CD4-positive, CD25-positive, alpha-beta regulatory T cell (primary cell): ENCODE data around the gene NTF4. TPM values are rescaled to one million over a fixed set of nuclear protein-coding genes. Genes with fewer than 3 reads are reported as not detected.

Experiments used
- ATAC-seq, 2 donors: fragments of 150-1000 bp; cut with Tn5 transposase; one replicate each; pipeline ENCODE4 v1.10.0; 2021; ENCODE audit warnings: low read depth in 2 of 2, moderate number of reproducible peaks in 2 of 2, moderate library complexity in 1 of 2
- DNase-seq, 3 donors: peaks; one replicate each; pipeline versions ENCODE4 v3.0.0 to v3.0.0-alpha.2; 2012 to 2022; ENCODE audit warnings: mixed read lengths in 1 of 3
- H3K27ac ChIP-seq: one replicate; pipeline ENCODE4 v1.7.0; 2013; ENCODE audit warnings: mild to moderate bottlenecking, low read length; ENCODE audit not compliant: insufficient read depth, poor library complexity, severe bottlenecking
- H3K27me3 ChIP-seq: one replicate; pipeline ENCODE4 v1.7.0; 2013; ENCODE audit warnings: low read length; ENCODE audit not compliant: control insufficient read depth, insufficient read depth
- H3K36me3 ChIP-seq: one replicate; pipeline ENCODE4 v1.7.0; 2013; ENCODE audit warnings: mild to moderate bottlenecking, low read length, moderate library complexity; ENCODE audit not compliant: control insufficient read depth, insufficient read depth
- H3K4me1 ChIP-seq: 2 replicates; pipeline ENCODE4 v1.7.0; 2013; ENCODE audit warnings: mild to moderate bottlenecking, low read length; ENCODE audit not compliant: insufficient read depth, control insufficient read depth, poor library complexity, severe bottlenecking
- H3K4me3 ChIP-seq: one replicate; pipeline ENCODE4 v1.7.0; 2013; ENCODE audit warnings: low read depth, mild to moderate bottlenecking, low read length, moderate library complexity
- H3K9me3 ChIP-seq, 2 experiments: 1 replicate in 1 of 2; 2 replicates in 1 of 2; pipeline ENCODE4 v1.7.0; 2013; ENCODE audit warnings: low read length in 2 of 2, mild to moderate bottlenecking in 1 of 2, moderate library complexity in 1 of 2; ENCODE audit not compliant: control insufficient read depth in 2 of 2
- H3K27ac Mint-ChIP-seq, 3 donors: one replicate each; pipeline ENCODE4 v1.8.0; 2020 to 2022; ENCODE audit warnings: mild to moderate bottlenecking in 3 of 3, mixed read lengths in 3 of 3, moderate library complexity in 2 of 3
- H3K27me3 Mint-ChIP-seq: one replicate; pipeline ENCODE4 v1.8.0; 2022; ENCODE audit warnings: mild to moderate bottlenecking, mixed read lengths
- H3K36me3 Mint-ChIP-seq: one replicate; pipeline ENCODE4 v1.8.0; 2020; ENCODE audit warnings: mixed read lengths
- H3K4me1 Mint-ChIP-seq, 4 donors: one replicate each; pipeline ENCODE4 v1.8.0; 2020 to 2022; ENCODE audit warnings: mixed read lengths in 4 of 4, mild to moderate bottlenecking in 1 of 4
- H3K4me3 Mint-ChIP-seq, 4 donors: one replicate each; pipeline ENCODE4 v1.8.0; 2020 to 2022; ENCODE audit warnings: mild to moderate bottlenecking in 4 of 4, mixed read lengths in 4 of 4, moderate library complexity in 3 of 4
- H3K9me3 Mint-ChIP-seq, 7 donors: one replicate each; pipeline ENCODE4 v1.8.0; 2020 to 2022; ENCODE audit warnings: mixed read lengths in 7 of 7, mild to moderate bottlenecking in 3 of 7, moderate library complexity in 2 of 7
- polyA plus RNA-seq, 4 donors: library from polyadenylated mRNA; unstranded; fragments of 300-500 nt; fragmentation: Illumina TruSeq; gene quantifications; one replicate each; pipeline ENCODE4 v1.2.3, GENCODE V29; 2021
- total RNA-seq: library from RNA; stranded (reverse); gene quantifications from one replicate; pipeline ENCODE4 v1.2.3, GENCODE V29; 2022

NTF4 gene
- total and polyA plus RNA-seq, 5 donors from 2014 or later: not detected

- H3K4me1 Mint-ChIP-seq: peaks cover 7 to 39% (median 15%) of the 10 kb centered on the region in 4 donors
- no peaks in the 10 kb centered on the region for H3K36me3 ChIP-seq
Observed at GRCh38 chr19:49017041-49017665, 47.5 kb downstream of the NTF4 start, which contains the start of gene LHB. LHB (minus strand) TSS chr19:49017091; CDS start chr19:49017081, 10 bp downstream.

GRCh38 chr19:49016067-49016839 is 48.4 kb downstream of the NTF4 start:
- H3K36me3 Mint-ChIP-seq: peaks cover 3% of the 10 kb centered on the region
- H3K4me3 Mint-ChIP-seq: peak overlapping the region; percentile 44 to 70 (median 65)
- no peak for DNase-seq

More at GRCh38 chr19:49017041-49017665, 47.5 kb downstream of the NTF4 start, which contains the start of gene LHB:
- no peak for ATAC-seq
- H3K4me1 ChIP-seq: peaks cover 31% of the 10 kb centered on the region
- Mint-ChIP-seq H3K27ac (peak within 1 kb of the TSS in 2 of 3 donors; percentile 12 to 59), H3K4me3 (peak within 1 kb of the TSS; percentile 80 to 92 (median 87)), H3K27me3 (peaks cover 10% of the 10 kb centered on the region), H3K9me3 (peaks cover 0 to 1% (median 0%) of the 10 kb centered on the region in 7 donors), H3K36me3 (peaks cover 3% of the 10 kb centered on the region)
- no peak within 1 kb of the TSS for H3K4me3 ChIP-seq
- peak within 1 kb of the TSS; percentile 49 for H3K27ac ChIP-seq
- no peaks in the 10 kb centered on the region for H3K27me3 ChIP-seq
- H3K9me3 ChIP-seq: no peaks in the 10 kb centered on the region
- DNase-seq: no peak

GRCh38 chr19:49014870-49015255 is 49.8 kb downstream of the NTF4 start:
- H3K4me3 ChIP-seq: no peak overlapping the region
- H3K4me1 ChIP-seq: peaks cover 26% of the 10 kb centered on the region
- no peaks in the 10 kb centered on the region for H3K9me3 ChIP-seq
- Mint-ChIP-seq H3K36me3 (peaks cover 3% of the 10 kb centered on the region), H3K4me1 (peaks cover 0 to 22% (median 7%) of the 10 kb centered on the region in 4 donors), H3K27me3 (peaks cover 5% of the 10 kb centered on the region), H3K9me3 (no peaks in the 10 kb centered on the region), H3K27ac (no peak overlapping the region), H3K4me3 (peak overlapping the region in 1 of 4 donors; percentile 44)
- H3K27me3 ChIP-seq: no peaks in the 10 kb centered on the region
- no peak for DNase-seq
- H3K36me3 ChIP-seq: peaks cover 2% of the 10 kb centered on the region
- no peak for ATAC-seq
- H3K27ac ChIP-seq: no peak overlapping the region

More at GRCh38 chr19:49016067-49016839, 48.4 kb downstream of the NTF4 start:
- no peak for ATAC-seq
- Histone ChIP-seq H3K36me3 (peaks cover under 1% of the 10 kb centered on the region), H3K9me3 (no peaks in the 10 kb centered on the region), H3K27me3 (no peaks in the 10 kb centered on the region), H3K4me3 (no peak overlapping the region), H3K27ac (no peak overlapping the region), H3K4me1 (peaks cover 31% of the 10 kb centered on the region)
- H3K27ac Mint-ChIP-seq: no peak overlapping the region
- peaks cover 9% of the 10 kb centered on the region for H3K27me3 Mint-ChIP-seq
- peaks cover 6 to 35% (median 12%) of the 10 kb centered on the region in 4 donors for H3K4me1 Mint-ChIP-seq
- no peaks in the 10 kb centered on the region for H3K9me3 Mint-ChIP-seq

GRCh38 chr19:49014123-49014869 is 50.3 kb downstream of the NTF4 start:
- peaks cover 3% of the 10 kb centered on the region for H3K27me3 Mint-ChIP-seq
- Histone ChIP-seq H3K27me3 (no peaks in the 10 kb centered on the region), H3K27ac (no peak overlapping the region), H3K9me3 (no peaks in the 10 kb centered on the region), H3K4me1 (peaks cover 21% of the 10 kb centered on the region), H3K36me3 (peaks cover 6% of the 10 kb centered on the region), H3K4me3 (no peak overlapping the region)
- H3K9me3 Mint-ChIP-seq: no peaks in the 10 kb centered on the region
- DNase-seq (no peak), ATAC-seq (no peak)
- peaks cover 0 to 18% (median 5%) of the 10 kb centered on the region in 4 donors for H3K4me1 Mint-ChIP-seq
- peak overlapping the region in 1 of 4 donors; percentile 42 for H3K4me3 Mint-ChIP-seq
- H3K27ac Mint-ChIP-seq: no peak overlapping the region
- H3K36me3 Mint-ChIP-seq: peaks cover 3% of the 10 kb centered on the region

GRCh38 chr19:49011194-49011593 is 53.4 kb downstream of the NTF4 start:
- DNase-seq: no peak
- H3K36me3 ChIP-seq: peaks cover 15% of the 10 kb centered on the region
- H3K27ac Mint-ChIP-seq: no peak overlapping the region
- no peaks in the 10 kb centered on the region for H3K27me3 Mint-ChIP-seq
- peaks cover 9% of the 10 kb centered on the region for H3K36me3 Mint-ChIP-seq
- H3K4me1 Mint-ChIP-seq: peaks cover 0 to 2% (median 0%) of the 10 kb centered on the region in 4 donors
- ATAC-seq: no peak
- no peak overlapping the region for H3K4me3 ChIP-seq
- no peaks in the 10 kb centered on the region for H3K9me3 ChIP-seq
- H3K27ac ChIP-seq: no peak overlapping the region
- no peaks in the 10 kb centered on the region for H3K27me3 ChIP-seq
- no peaks in the 10 kb centered on the region for H3K4me1 ChIP-seq
- H3K9me3 Mint-ChIP-seq: no peaks in the 10 kb centered on the region
- no peak overlapping the region for H3K4me3 Mint-ChIP-seq

Other genes with a start within 250 kb of the NTF4 start
- gene HSD17B14, start 228.3 kb downstream of the NTF4 start, total RNA-seq: 0.49 TPM
- 1 to 10 TPM in 1 of 4 donors, under 1 TPM in 3; 0.29 to 2.0 (median 0.61) TPM for gene HSD17B14, start 228.3 kb downstream of the NTF4 start, polyA plus RNA-seq
- gene PLEKHA4, start 196.2 kb downstream of the NTF4 start, total RNA-seq: 2.8 TPM
- gene PLEKHA4, start 196.2 kb downstream of the NTF4 start, polyA plus RNA-seq: 1 to 10 TPM in 3 of 4 donors, under 1 TPM in 1; 0.84 to 4.6 (median 1.7) TPM
- 840 TPM for gene PPP1R15A, start 192.4 kb downstream of the NTF4 start, total RNA-seq
- gene PPP1R15A, start 192.4 kb downstream of the NTF4 start, polyA plus RNA-seq: 10 to 100 TPM; 39.1 to 65.6 (median 52.4) TPM
- not detected for gene TULP2, start 166.1 kb downstream of the NTF4 start, total RNA-seq
- gene TULP2, start 166.1 kb downstream of the NTF4 start, polyA plus RNA-seq: not detected
- gene NUCB1, start 164.5 kb downstream of the NTF4 start, total RNA-seq: 133 TPM
- 10 to 100 TPM; 72.8 to 99.3 (median 86.4) TPM for gene NUCB1, start 164.5 kb downstream of the NTF4 start, polyA plus RNA-seq
- not detected for gene DHDH, start 131.1 kb downstream of the NTF4 start, total RNA-seq
- gene DHDH, start 131.1 kb downstream of the NTF4 start, polyA plus RNA-seq: 1 to 10 TPM in 2 of 4 donors, under 1 TPM in 2; 0.68 to 2.4 (median 1.1) TPM
- gene BAX, start 109.9 kb downstream of the NTF4 start, total RNA-seq: 92.8 TPM
- 10 to 100 TPM; 47.9 to 73.1 (median 61.1) TPM for gene BAX, start 109.9 kb downstream of the NTF4 start, polyA plus RNA-seq
- 575 TPM for gene FTL, start 99.5 kb downstream of the NTF4 start, total RNA-seq
- 1,000 to 10,000 TPM; 4,061 to 5,675 (median 4,823) TPM for gene FTL, start 99.5 kb downstream of the NTF4 start, polyA plus RNA-seq
- gene GYS1, start 71.5 kb downstream of the NTF4 start, total RNA-seq: 37.1 TPM
- 10 to 100 TPM; 24.5 to 28.8 (median 26.2) TPM for gene GYS1, start 71.5 kb downstream of the NTF4 start, polyA plus RNA-seq
- 18.5 TPM for gene RUVBL2, start 70.9 kb downstream of the NTF4 start, total RNA-seq
- gene RUVBL2, start 70.9 kb downstream of the NTF4 start, polyA plus RNA-seq: 10 to 100 TPM; 49.1 to 60.2 (median 52.9) TPM
- gene LHB, start 47.7 kb downstream of the NTF4 start, total RNA-seq: not detected
- not detected for gene LHB, start 47.7 kb downstream of the NTF4 start, polyA plus RNA-seq
- not detected for gene CGB3, start 40.5 kb downstream of the NTF4 start, total RNA-seq
- not detected for gene CGB3, start 40.5 kb downstream of the NTF4 start, polyA plus RNA-seq
- gene CGB2, start 32.9 kb downstream of the NTF4 start, total RNA-seq: not detected
- gene CGB2, start 32.9 kb downstream of the NTF4 start, polyA plus RNA-seq: not detected
- not detected for gene CGB1, start 27.9 kb downstream of the NTF4 start, total RNA-seq
- not detected for gene CGB1, start 27.9 kb downstream of the NTF4 start, polyA plus RNA-seq
- not detected for gene CGB5, start 21.0 kb downstream of the NTF4 start, total RNA-seq
- not detected for gene CGB5, start 21.0 kb downstream of the NTF4 start, polyA plus RNA-seq
- gene CGB8, start 15.7 kb downstream of the NTF4 start, total RNA-seq: not detected
- gene CGB8, start 15.7 kb downstream of the NTF4 start, polyA plus RNA-seq: not detected
- not detected for gene CGB7, start 7.1 kb downstream of the NTF4 start, total RNA-seq
- not detected for gene CGB7, start 7.1 kb downstream of the NTF4 start, polyA plus RNA-seq
- not detected for gene KCNA7, start 7.9 kb upstream of the NTF4 start, total RNA-seq
- not detected for gene KCNA7, start 7.9 kb upstream of the NTF4 start, polyA plus RNA-seq
- 381 TPM for gene SNRNP70, start 20.6 kb upstream of the NTF4 start, total RNA-seq
- gene SNRNP70, start 20.6 kb upstream of the NTF4 start, polyA plus RNA-seq: 10 to 100 TPM; 45.5 to 55.4 (median 52.2) TPM
- gene LIN7B, start 49.6 kb upstream of the NTF4 start, total RNA-seq: 5.5 TPM
- gene LIN7B, start 49.6 kb upstream of the NTF4 start, polyA plus RNA-seq: 1 to 10 TPM; 2.6 to 4.4 (median 4.2) TPM
- gene C19orf73, start 54.3 kb upstream of the NTF4 start, total RNA-seq: 1.7 TPM
- gene C19orf73, start 54.3 kb upstream of the NTF4 start, polyA plus RNA-seq: 1 to 10 TPM; 1.1 to 3.7 (median 2.0) TPM
- gene PPFIA3, start 54.7 kb upstream of the NTF4 start, total RNA-seq: 2.6 TPM
- gene PPFIA3, start 54.7 kb upstream of the NTF4 start, polyA plus RNA-seq: under 1 TPM in 3 of 4 donors, not detected in 1; 0.11 to 0.17 (median 0.17) TPM
- not detected for gene HRC, start 90.6 kb upstream of the NTF4 start, total RNA-seq
- gene HRC, start 90.6 kb upstream of the NTF4 start, polyA plus RNA-seq: not detected
- not detected for gene TRPM4, start 93.0 kb upstream of the NTF4 start, total RNA-seq
- not detected for gene TRPM4, start 93.0 kb upstream of the NTF4 start, polyA plus RNA-seq